IMR-90 (cell line): ENCODE results near the gene SLC35A4.
A peak's percentile ranks its signal among the peaks of the same experiment; 100 is the strongest.

ENCODE experiments used
- CTCF ChIP-seq: conservative IDR thresholded peaks from 2 replicates; pipeline ENCODE4 v1.5.1; 2012; ENCODE audit warnings: mild to moderate bottlenecking, low read depth, low read length, improper control_type of control experiment
- POLR2A ChIP-seq: IDR thresholded peaks from 2 replicates; pipeline ENCODE4 v1.6.1; 2012; ENCODE audit warnings: mild to moderate bottlenecking, low read depth, low read length
- RAD21 ChIP-seq: IDR thresholded peaks from 2 replicates; pipeline ENCODE4 v1.6.1; 2012; ENCODE audit warnings: low read length, improper control_type of control experiment
- RCOR1 ChIP-seq: IDR thresholded peaks from 2 replicates; pipeline ENCODE4 v1.6.1; 2012; ENCODE audit warnings: mild to moderate bottlenecking, low read length, improper control_type of control experiment; ENCODE audit not compliant: insufficient replicate concordance
- RFX5 ChIP-seq: IDR thresholded peaks from 2 replicates; pipeline ENCODE4 v1.8.0; 2012; ENCODE audit warnings: low read depth, mild to moderate bottlenecking, low read length, moderate library complexity

GRCh38 chr5:140564196-140565023 lies at the start of gene SLC35A4, which contains the start of gene APBB3:
- TF ChIP-seq CTCF: no peak
- TF ChIP-seq POLR2A: peak; percentile 88
- TF ChIP-seq RCOR1: no peak
- peak; percentile 16; the same call in 1 of the 2 replicates for TF ChIP-seq RAD21
- peak; percentile 41; the same call in 1 of the 2 replicates for TF ChIP-seq RFX5
